Measurements from ENCODE around the gene CNIH4. TPM values are rescaled to one million over a fixed set of nuclear protein-coding genes. Genes with fewer than 3 reads are reported as not detected.
A peak's percentile ranks its signal among the peaks of the same experiment; 100 is the strongest.

Gene CNIH4
- total and polyA plus RNA-seq, 2 of the 4 experiments (the other 2 are of a cell fraction), result 29.7 to 73.1 TPM

GRCh38 chr1:224329842-224330753, 26.6 kb upstream of the CNIH4 start, which contains the start of gene NVL:
NVL (minus strand) TSS chr1:224330172; CDS start chr1:224330127, 45 bp downstream.
- H2AK9ac ChIP-seq (replicated peaks; ENCODE audit: low read depth, low read length, poor library complexity), result peak within 1 kb of the TSS; percentile 89
- ChIA-PET POLR2A (ENCODE audit: unreplicated experiment) (no interaction called here), CTCF (interaction anchor here (0.6 to 1.1 kb wide), 2 partner anchors 9 to 140 kb away, joined by 3 to 9 read pairs; no protein-coding TSS in a partner anchor)
- peak within 1 kb of the TSS; percentile 83 to 96 for H4K8ac ChIP-seq (ENCODE audit: low read depth in 2 of 2, low read length in 2 of 2)
- peak within 1 kb of the TSS; percentile 95 for H3K27ac ChIP-seq (ENCODE audit: insufficient read depth, low read length)
- H3K4ac ChIP-seq (ENCODE audit: low read depth, low read length), result peak within 1 kb of the TSS; percentile 94
- peak within 1 kb of the TSS; percentile 97 for H3K56ac ChIP-seq (ENCODE audit: extremely low read depth, insufficient read depth, low read length)
- H3K36me3 ChIP-seq (ENCODE audit: control insufficient read depth, insufficient read depth, low read length), result no peaks in the 10 kb centered on the region
- peak within 1 kb of the TSS; percentile 90 for H3K23ac ChIP-seq (ENCODE audit: low read depth, low read length)
- H3K4me3 ChIP-seq (ENCODE audit: insufficient read depth, low read depth, low read length), result peak within 1 kb of the TSS; percentile 70
- H3K9ac ChIP-seq (ENCODE audit: low read depth, low read length), result peak within 1 kb of the TSS; percentile 88
- DNase-seq (peak; percentile 86), ATAC-seq (ENCODE audit: low read depth) (peak; percentile 96)
- H2BK120ac ChIP-seq (ENCODE audit: low read depth, low read length), result peak within 1 kb of the TSS; percentile 98
- peak within 1 kb of the TSS; percentile 85 for H2BK15ac ChIP-seq (ENCODE audit: low read depth, low read length)
- peak within 1 kb of the TSS; percentile 97 for H2AFZ ChIP-seq (replicated peaks; ENCODE audit: low read length, poor library complexity)
- H3K27me3 ChIP-seq (ENCODE audit: control insufficient read depth, insufficient read depth, low read length), result no peaks in the 10 kb centered on the region
- dilution Hi-C loops (cut with HindIII; ENCODE audit: low sequenced_read_pairs, unreplicated experiment), result no loop called here
- TF ChIP-seq POLR2A (IDR thresholded peaks at IDR 0.05; ENCODE audit: low read depth, low read length), result peak; percentile 58
- peak; percentile 62; the same call in 1 of the 2 replicates for TF ChIP-seq MAZ (IDR thresholded peaks at IDR 0.05; ENCODE audit: borderline replicate concordance, low read depth, low read length)
- TF ChIP-seq MXI1 (IDR thresholded peaks at IDR 0.05; ENCODE audit: borderline replicate concordance, low read depth, low read length), result peak; percentile 90
- no peak for TF ChIP-seq RCOR1 (IDR thresholded peaks at IDR 0.05; ENCODE audit: insufficient replicate concordance, low read length)
- peak within 1 kb of the TSS; percentile 81 for H3K4me2 ChIP-seq (ENCODE audit: low read depth, low read length)
- in situ Hi-C loops (cut with MboI; ENCODE audit: low sequenced_read_pairs), result loop anchor here (5.0 kb wide), 1 partner anchor 218 kb away; the partner anchor contains the start of gene FBXO28
- peak within 1 kb of the TSS; percentile 85; the same call in 1 of the 2 replicates for H2BK20ac ChIP-seq (ENCODE audit: low read depth, low read length)
- H3K18ac ChIP-seq (ENCODE audit: low read depth, low read length), result peak within 1 kb of the TSS; percentile 81
- H3K9me3 ChIP-seq (ENCODE audit: control insufficient read depth, insufficient read depth, low read length), result no peaks in the 10 kb centered on the region
- no peaks in the 10 kb centered on the region for H3K9me1 ChIP-seq (ENCODE audit: insufficient read depth, low read length)
- intact Hi-C loops (cut with micrococcal nuclease), result loop anchor here (2.0 to 5.0 kb wide), 3 partner anchors 158 to 631 kb away; no protein-coding TSS in a partner anchor
- no peaks in the 10 kb centered on the region; the same call in 1 of the 2 replicates for H3K4me1 ChIP-seq (ENCODE audit: control insufficient read depth, insufficient read depth, low read length)
- no TSS peak for BruUV-seq (replicated peaks)
- peak within 1 kb of the TSS; percentile 95 for H3K14ac ChIP-seq (replicated peaks; ENCODE audit: low read depth, low read length)
- peak within 1 kb of the TSS; percentile 81 for H4K5ac ChIP-seq (ENCODE audit: low read depth, low read length)
- H2BK5ac ChIP-seq (ENCODE audit: low read depth, low read length, poor library complexity, severe bottlenecking), result peak within 1 kb of the TSS; percentile 95
- peak within 1 kb of the TSS; percentile 75; the same call in 1 of the 2 replicates for H2AK5ac ChIP-seq (ENCODE audit: low read depth, low read length)
- H4K91ac ChIP-seq (ENCODE audit: insufficient read depth, low read depth, low read length), result peak within 1 kb of the TSS; percentile 96
- no peaks in the 10 kb centered on the region; the same call in 1 of the 2 replicates for H4K20me1 ChIP-seq (ENCODE audit: insufficient read depth, low read length)
- H3K79me1 ChIP-seq (ENCODE audit: low read depth in 1 of 2, low read length in 2 of 2), result peaks cover 10 to 25% of the 10 kb centered on the region in 2 experiments
- 0% methylated on average over 6 of the region's 52 CpGs; no CpG with 5 or more reads in 1 of the 2 experiments for WGBS, 2 experiments (ENCODE audit: extremely low coverage in 2 of 2, insufficient read length in 1 of 2)
